OCI-LY3 (cell line): ENCODE results near the gene MMS22L.

Experiments used
- CTCF ChIP-seq: fragments of 200-600, 300-600 bp; sonication (generic); IDR thresholded peaks from 2 replicates; pipeline ENCODE4 v1.5.1; 2014; ENCODE audit warnings: antibody characterized with exemption, low read length, low read depth
- EZH2phosphoT487 ChIP-seq: fragments of 200-600 bp; shearing (Covaris generic); IDR thresholded peaks from 2 replicates; pipeline ENCODE4 v1.6.1; 2018; ENCODE audit warnings: antibody characterized with exemption, mixed run types, low read depth

GRCh38 chr6:97114645-97115044 lies 168.4 kb downstream of the MMS22L start:
- no peak for TF ChIP-seq EZH2phosphoT487
- TF ChIP-seq CTCF, result no peak
